Neural cell (in vitro differentiated cells): ENCODE results near the gene SLCO2A1. TPM values are rescaled to one million over a fixed set of nuclear protein-coding genes. Genes with fewer than 3 reads are reported as not detected.

Experiments
- H2AFZ ChIP-seq: fragments of 200-600, 300-800 bp; sonication (generic), shearing (Covaris generic); 2 replicates; pipeline ENCODE4 v1.6.0; 2014; ENCODE audit warnings: low read depth, mild to moderate bottlenecking, antibody characterized with exemption, low read length, moderate library complexity
- H3F3A ChIP-seq: fragments of 200-600 bp; shearing (Covaris generic); 2 replicates; pipeline ENCODE4 v1.6.1; 2016; ENCODE audit warnings: mild to moderate bottlenecking, moderate library complexity, mixed read lengths, antibody characterized with exemption, low read length; ENCODE audit not compliant: insufficient read depth, poor library complexity, severe bottlenecking
- H3K27ac ChIP-seq: fragments of 200-600, 300-800 bp; sonication (generic), shearing (Covaris generic); 2 replicates; pipeline ENCODE4 v1.5.1; 2014; ENCODE audit warnings: mild to moderate bottlenecking, low read length, moderate library complexity
- H3K27me3 ChIP-seq: fragments of 300-800, 200-600 bp; sonication (generic), shearing (Covaris generic); 2 replicates; pipeline ENCODE4 v1.6.0; 2014; ENCODE audit warnings: mild to moderate bottlenecking, low read depth, low read length, moderate library complexity; ENCODE audit not compliant: insufficient read depth
- H3K36me3 ChIP-seq: fragments of 300-800, 200-600 bp; sonication (generic), shearing (Covaris generic); 2 replicates; pipeline ENCODE4 v1.5.1; 2014; ENCODE audit warnings: mild to moderate bottlenecking, antibody characterized with exemption, low read length, moderate library complexity; ENCODE audit not compliant: insufficient read depth
- H3K4me2 ChIP-seq: fragments of 300-800, 200-600 bp; sonication (generic), shearing (Covaris generic); 2 replicates; pipeline ENCODE4 v1.6.0; 2014; ENCODE audit warnings: mild to moderate bottlenecking, low read length
- H3K4me3 ChIP-seq: fragments of 300-800, 200-600 bp; sonication (generic), shearing (Covaris generic); 2 replicates; pipeline ENCODE4 v1.5.1; 2014; ENCODE audit warnings: mild to moderate bottlenecking, low read length, moderate library complexity
- H3K79me2 ChIP-seq: fragments of 200-600 bp; shearing (Covaris generic); replicated peaks from 2 replicates; pipeline ENCODE4 v1.6.0; 2014; ENCODE audit warnings: mild to moderate bottlenecking, low read length, moderate library complexity; ENCODE audit not compliant: insufficient read depth
- H3K9ac ChIP-seq: fragments of 300-800, 200-600 bp; sonication (generic), shearing (Covaris generic); 2 replicates; pipeline ENCODE4 v1.6.1; 2016; ENCODE audit warnings: mild to moderate bottlenecking, low read length, mixed read lengths
- H3K9me2 ChIP-seq: fragments of 200-600 bp; shearing (Covaris generic); 2 replicates; pipeline ENCODE4 v1.6.1; 2016; ENCODE audit warnings: mild to moderate bottlenecking, low read length, mixed read lengths; ENCODE audit not compliant: insufficient read depth
- H3K9me3 ChIP-seq: fragments of 200-600, 300-800 bp; sonication (generic), shearing (Covaris generic); 2 replicates; pipeline ENCODE4 v1.6.1; 2016; ENCODE audit warnings: mild to moderate bottlenecking, mixed run types, low read length, moderate library complexity, mixed read lengths
- H4K20me1 ChIP-seq: fragments of 200-600 bp; shearing (Covaris generic); 2 replicates; pipeline ENCODE4 v1.6.1; 2016; ENCODE audit warnings: mild to moderate bottlenecking, mixed run types; ENCODE audit not compliant: insufficient read depth
- CTCF ChIP-seq: fragments of 450-650 bp; IDR thresholded peaks from 2 replicates; pipeline ENCODE4 v1.5.1; 2014; ENCODE audit warnings: antibody characterized with exemption, mild to moderate bottlenecking, moderate library complexity; ENCODE audit not compliant: poor library complexity, severe bottlenecking
- EP300 ChIP-seq: fragments of 450-650 bp; conservative IDR thresholded peaks from 2 replicates; pipeline ENCODE4 v1.6.1; 2014; ENCODE audit warnings: antibody characterized with exemption, mild to moderate bottlenecking, moderate library complexity; ENCODE audit not compliant: poor library complexity, severe bottlenecking
- EZH2 ChIP-seq: fragments of 200-600, 300-800 bp; shearing (Covaris generic), sonication (generic); IDR thresholded peaks from 2 replicates; pipeline ENCODE4 v1.6.1; 2014; ENCODE audit warnings: antibody characterized with exemption, low read length, borderline replicate concordance, mild to moderate bottlenecking; ENCODE audit not compliant: insufficient read depth, poor library complexity, severe bottlenecking
- MXI1 ChIP-seq: fragments of 450-650 bp; conservative IDR thresholded peaks from 2 replicates; pipeline ENCODE4 v1.6.1; 2014; ENCODE audit warnings: antibody characterized with exemption, mild to moderate bottlenecking; ENCODE audit not compliant: poor library complexity, severe bottlenecking
- POLR2AphosphoS5 ChIP-seq: IDR thresholded peaks from 2 replicates; pipeline ENCODE4 v1.6.1; 2012
- RAD21 ChIP-seq: fragments of 450-650 bp; conservative IDR thresholded peaks from 2 replicates; pipeline ENCODE4 v1.6.1; 2014; ENCODE audit warnings: antibody characterized with exemption, mild to moderate bottlenecking, moderate library complexity
- SMC3 ChIP-seq: fragments of 450-650 bp; conservative IDR thresholded peaks from 2 replicates; pipeline ENCODE4 v1.6.1; 2014; ENCODE audit warnings: antibody characterized with exemption, mild to moderate bottlenecking, moderate library complexity; ENCODE audit not compliant: poor library complexity
- TAF1 ChIP-seq: IDR thresholded peaks from 2 replicates; pipeline ENCODE4 v1.6.1; 2012; ENCODE audit warnings: low read depth
- polyA plus RNA-seq: library from polyadenylated mRNA; depleted of rRNA; stranded (reverse); fragments of >200 nt; gene quantifications from 2 replicates; pipeline ENCODE4 v1.2.3, GENCODE V29; 2014
- TF ChIP-seq, protein P1 (sequence below): IDR thresholded peaks from 2 replicates; pipeline ENCODE4 v1.6.1; 2012; ENCODE audit warnings: borderline replicate concordance

Gene SLCO2A1
- polyA plus RNA-seq, 1 donor from 2014 or later, result not detected

DNA sequence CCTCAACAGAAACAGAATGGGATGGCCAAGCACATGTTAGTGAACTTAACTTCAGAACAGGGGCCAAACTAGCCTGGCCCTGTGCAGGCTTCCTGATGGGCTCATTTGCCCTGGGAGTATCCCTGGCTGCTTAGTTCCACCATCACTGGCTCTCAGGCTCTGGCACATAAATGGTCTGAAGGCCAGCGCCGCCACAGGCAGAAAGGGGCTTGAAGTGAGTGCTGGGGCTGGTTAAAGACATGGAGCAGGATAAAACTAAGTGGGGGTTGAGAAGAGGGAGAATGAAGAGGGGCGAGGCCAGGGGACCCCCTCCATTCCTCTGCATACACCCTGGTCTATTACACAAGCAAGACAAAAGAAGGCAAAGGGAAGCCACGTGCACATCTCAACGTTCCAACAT, 12.2 kb downstream of the SLCO2A1 start:
- H3K4me2 ChIP-seq, result no peak overlapping the region
- no peaks in the 10 kb centered on the region for H3K36me3 ChIP-seq
- no peak overlapping the region for H3K4me3 ChIP-seq
- H3F3A ChIP-seq, result no peaks in the 10 kb centered on the region
- no peaks in the 10 kb centered on the region for H3K27me3 ChIP-seq
- H2AFZ ChIP-seq, result no peak overlapping the region
- no peak overlapping the region for H3K9ac ChIP-seq
- no peaks in the 10 kb centered on the region for H3K79me2 ChIP-seq
- no peak overlapping the region for H3K27ac ChIP-seq
- no peaks in the 10 kb centered on the region for H3K9me3 ChIP-seq
- no peaks in the 10 kb centered on the region for H4K20me1 ChIP-seq
- H3K9me2 ChIP-seq, result no peaks in the 10 kb centered on the region
- no peak for TF ChIP-seq MXI1
- TF ChIP-seq EZH2, result no peak
- TF ChIP-seq, protein P1, sequence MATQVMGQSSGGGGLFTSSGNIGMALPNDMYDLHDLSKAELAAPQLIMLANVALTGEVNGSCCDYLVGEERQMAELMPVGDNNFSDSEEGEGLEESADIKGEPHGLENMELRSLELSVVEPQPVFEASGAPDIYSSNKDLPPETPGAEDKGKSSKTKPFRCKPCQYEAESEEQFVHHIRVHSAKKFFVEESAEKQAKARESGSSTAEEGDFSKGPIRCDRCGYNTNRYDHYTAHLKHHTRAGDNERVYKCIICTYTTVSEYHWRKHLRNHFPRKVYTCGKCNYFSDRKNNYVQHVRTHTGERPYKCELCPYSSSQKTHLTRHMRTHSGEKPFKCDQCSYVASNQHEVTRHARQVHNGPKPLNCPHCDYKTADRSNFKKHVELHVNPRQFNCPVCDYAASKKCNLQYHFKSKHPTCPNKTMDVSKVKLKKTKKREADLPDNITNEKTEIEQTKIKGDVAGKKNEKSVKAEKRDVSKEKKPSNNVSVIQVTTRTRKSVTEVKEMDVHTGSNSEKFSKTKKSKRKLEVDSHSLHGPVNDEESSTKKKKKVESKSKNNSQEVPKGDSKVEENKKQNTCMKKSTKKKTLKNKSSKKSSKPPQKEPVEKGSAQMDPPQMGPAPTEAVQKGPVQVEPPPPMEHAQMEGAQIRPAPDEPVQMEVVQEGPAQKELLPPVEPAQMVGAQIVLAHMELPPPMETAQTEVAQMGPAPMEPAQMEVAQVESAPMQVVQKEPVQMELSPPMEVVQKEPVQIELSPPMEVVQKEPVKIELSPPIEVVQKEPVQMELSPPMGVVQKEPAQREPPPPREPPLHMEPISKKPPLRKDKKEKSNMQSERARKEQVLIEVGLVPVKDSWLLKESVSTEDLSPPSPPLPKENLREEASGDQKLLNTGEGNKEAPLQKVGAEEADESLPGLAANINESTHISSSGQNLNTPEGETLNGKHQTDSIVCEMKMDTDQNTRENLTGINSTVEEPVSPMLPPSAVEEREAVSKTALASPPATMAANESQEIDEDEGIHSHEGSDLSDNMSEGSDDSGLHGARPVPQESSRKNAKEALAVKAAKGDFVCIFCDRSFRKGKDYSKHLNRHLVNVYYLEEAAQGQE, result no peak
- no peak for TF ChIP-seq EP300

DNA sequence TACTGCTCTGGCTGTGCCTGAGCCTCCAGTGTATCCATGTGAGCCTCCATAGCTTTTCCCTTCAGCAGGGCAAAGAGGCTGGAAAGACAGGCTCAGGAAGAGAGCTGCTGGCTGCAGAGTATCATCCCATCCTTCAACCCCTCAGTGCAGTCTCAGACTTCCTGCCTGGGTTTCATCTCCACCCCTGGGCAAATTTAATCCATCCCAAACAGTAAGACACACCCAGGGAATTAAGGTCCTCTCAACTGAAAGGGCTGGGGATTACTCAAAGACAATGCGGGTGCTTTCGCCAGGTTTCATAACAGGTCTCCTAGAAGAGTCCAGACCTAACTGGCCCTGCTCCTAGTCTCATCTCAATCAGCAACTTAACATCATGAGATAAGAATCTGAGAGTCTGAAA, 15.5 kb downstream of the SLCO2A1 start:
- no peaks in the 10 kb centered on the region for H3K79me2 ChIP-seq
- H3K4me2 ChIP-seq, result no peak overlapping the region
- H3K36me3 ChIP-seq, result no peaks in the 10 kb centered on the region
- TF ChIP-seq EZH2 (no peak), RAD21 (no peak), MXI1 (no peak), POLR2AphosphoS5 (no peak), EP300 (no peak), SMC3 (no peak), TAF1 (no peak), CTCF (no peak)
- TF ChIP-seq, protein P1, result no peak
- no peaks in the 10 kb centered on the region for H3K9me2 ChIP-seq
- no peaks in the 10 kb centered on the region for H3K9me3 ChIP-seq
- no peak overlapping the region for H3K27ac ChIP-seq
- no peak overlapping the region for H3K4me3 ChIP-seq
- H4K20me1 ChIP-seq, result no peaks in the 10 kb centered on the region
- H2AFZ ChIP-seq, result no peak overlapping the region
- no peaks in the 10 kb centered on the region for H3K27me3 ChIP-seq
- no peaks in the 10 kb centered on the region for H3F3A ChIP-seq
- no peak overlapping the region for H3K9ac ChIP-seq
